Endothelial cell of hepatic sinusoid (primary cell): ENCODE measurements around the gene ONECUT3.

ENCODE experiments used
- in situ Hi-C: cut with HindIII; loops from 2 replicates; pipeline ENCODE4 v1.10.0; 2017; ENCODE audit warnings: low sequenced_read_pairs

Gene ONECUT3

GRCh38 chr19:1739960-1740629, 13.2 kb upstream of the ONECUT3 start:
- in situ Hi-C loops: no loop called here

GRCh38 chr19:1742989-1743696, 10.2 kb upstream of the ONECUT3 start:
- in situ Hi-C loops: no loop called here

GRCh38 chr19:1744133-1744665, 9.1 kb upstream of the ONECUT3 start:
- in situ Hi-C loops: no loop called here

- in situ Hi-C loops: no loop called here
Measured at GRCh38 chr19:1744822-1745563, 8.3 kb upstream of the ONECUT3 start.

- in situ Hi-C loops: no loop called here
Measured at GRCh38 chr19:1745589-1746031, 7.7 kb upstream of the ONECUT3 start.

- in situ Hi-C loops: no loop called here
Measured at GRCh38 chr19:1746401-1747284, 6.7 kb upstream of the ONECUT3 start.

GRCh38 chr19:1747285-1748114, 5.8 kb upstream of the ONECUT3 start:
- in situ Hi-C loops: no loop called here

GRCh38 chr19:1748115-1748872, 5.0 kb upstream of the ONECUT3 start:
- in situ Hi-C loops: no loop called here

GRCh38 chr19:1748873-1749341, 4.4 kb upstream of the ONECUT3 start:
- in situ Hi-C loops: no loop called here

- in situ Hi-C loops: no loop called here
Measured at GRCh38 chr19:1749373-1750342, 3.6 kb upstream of the ONECUT3 start.

- in situ Hi-C loops: no loop called here
Measured at GRCh38 chr19:1750343-1751021, 2.8 kb upstream of the ONECUT3 start.

- in situ Hi-C loops: no loop called here
Measured at GRCh38 chr19:1751367-1752008, 1.8 kb upstream of the ONECUT3 start.

GRCh38 chr19:1752009-1752756, 1.1 kb upstream of the ONECUT3 start:
- in situ Hi-C loops: no loop called here

- in situ Hi-C loops: no loop called here
Measured at GRCh38 chr19:1754018-1754635, 821 bp downstream of the ONECUT3 start.

GRCh38 chr19:1754636-1755466, 1.5 kb downstream of the ONECUT3 start:
- in situ Hi-C loops: no loop called here
